ENCODE measurements around the gene KLF13.

Gene KLF13

GRCh38 chr15:31340047-31340446, 13.4 kb downstream of the KLF13 start:
- Histone ChIP-seq H3K27me3 (ENCODE audit: insufficient read depth, poor library complexity, severe bottlenecking) (no peaks in the 10 kb centered on the region), H3K27ac (replicated peaks) (no peak overlapping the region), H3K4me3 (replicated peaks; ENCODE audit: insufficient read depth, low read length) (no peak overlapping the region)
- DNase-seq (ENCODE audit: low read depth in 1 of 2, low spot score in 1 of 2): no peak
- no peak for TF ChIP-seq POLR2AphosphoS5 (IDR thresholded peaks at IDR 0.05; ENCODE audit: low read depth)
- no peak for TF ChIP-seq REST (IDR thresholded peaks at IDR 0.05; ENCODE audit: insufficient replicate concordance, low read depth)
- no peak for TF ChIP-seq CTCF (IDR thresholded peaks at IDR 0.05; ENCODE audit: insufficient read depth, low read length)
- no peak for TF ChIP-seq GABPA (IDR thresholded peaks at IDR 0.05; ENCODE audit: low read depth)
- no peak for TF ChIP-seq SPI1 (IDR thresholded peaks at IDR 0.05; ENCODE audit: borderline replicate concordance, low read depth)

- DNase-seq (ENCODE audit: low read depth in 1 of 2, low spot score in 1 of 2): no peak
- TF ChIP-seq GABPA (IDR thresholded peaks at IDR 0.05; ENCODE audit: low read depth): no peak
- no peaks in the 10 kb centered on the region for H3K27me3 ChIP-seq (ENCODE audit: insufficient read depth, poor library complexity, severe bottlenecking)
- H3K4me3 ChIP-seq (replicated peaks; ENCODE audit: insufficient read depth, low read length): no peak overlapping the region
- no peak overlapping the region for H3K27ac ChIP-seq (replicated peaks)
These were observed 14.0 kb downstream of the KLF13 start for GRCh38 chr15:31340592-31340991.

GRCh38 chr15:31341071-31341470, 14.4 kb downstream of the KLF13 start:
- TF ChIP-seq REST (IDR thresholded peaks at IDR 0.05; ENCODE audit: insufficient replicate concordance, low read depth) (no peak), CTCF (IDR thresholded peaks at IDR 0.05; ENCODE audit: insufficient read depth, low read length) (no peak), SPI1 (IDR thresholded peaks at IDR 0.05; ENCODE audit: borderline replicate concordance, low read depth) (no peak), POLR2AphosphoS5 (IDR thresholded peaks at IDR 0.05; ENCODE audit: low read depth) (no peak), GABPA (IDR thresholded peaks at IDR 0.05; ENCODE audit: low read depth) (no peak)
- no peak for DNase-seq (ENCODE audit: low read depth in 1 of 2, low spot score in 1 of 2)
- no peak overlapping the region for H3K4me3 ChIP-seq (replicated peaks; ENCODE audit: insufficient read depth, low read length)
- no peak overlapping the region for H3K27ac ChIP-seq (replicated peaks)
- no peaks in the 10 kb centered on the region for H3K27me3 ChIP-seq (ENCODE audit: insufficient read depth, poor library complexity, severe bottlenecking)

- Histone ChIP-seq H3K27ac (replicated peaks) (no peak overlapping the region), H3K4me3 (replicated peaks; ENCODE audit: insufficient read depth, low read length) (no peak overlapping the region), H3K27me3 (ENCODE audit: insufficient read depth, poor library complexity, severe bottlenecking) (no peaks in the 10 kb centered on the region)
- TF ChIP-seq CTCF (IDR thresholded peaks at IDR 0.05; ENCODE audit: insufficient read depth, low read length) (no peak), SPI1 (IDR thresholded peaks at IDR 0.05; ENCODE audit: borderline replicate concordance, low read depth) (no peak)
- DNase-seq (ENCODE audit: low read depth in 1 of 2, low spot score in 1 of 2): no peak
These were observed 15.0 kb downstream of the KLF13 start for GRCh38 chr15:31341496-31342195.

Measured in HL-60 (cell line).